Dendritic cell treated with granulocyte-macrophage colony-stimulating factor and Interleukin-4, amounts not matched to agents 40 ng/mL and 50 ng/mL, for 4 days (primary cell): Measurements from ENCODE around the gene SLMAP.
"Not testable (repeated sequence)": the region's sequence is repeated elsewhere in the genome, so short reads cannot be mapped to it uniquely, and the experiment has no call there.

Experiments used
- H3K27ac Mint-ChIP-seq: one replicate; pipeline ENCODE4 v1.8.0; 2022; ENCODE audit warnings: mild to moderate bottlenecking, mixed read lengths
- H3K27me3 Mint-ChIP-seq: one replicate; pipeline ENCODE4 v1.8.0; 2022; ENCODE audit warnings: mild to moderate bottlenecking, mixed read lengths
- H3K36me3 Mint-ChIP-seq: one replicate; pipeline ENCODE4 v1.8.0; 2022; ENCODE audit warnings: low read depth, mixed read lengths
- H3K4me1 Mint-ChIP-seq: one replicate; pipeline ENCODE4 v1.8.0; 2022; ENCODE audit warnings: low read depth, mixed read lengths
- H3K4me3 Mint-ChIP-seq: one replicate; pipeline ENCODE4 v1.8.0; 2022; ENCODE audit warnings: mild to moderate bottlenecking, moderate library complexity, mixed read lengths
- H3K9me3 Mint-ChIP-seq: one replicate; pipeline ENCODE4 v1.8.0; 2022; ENCODE audit warnings: mixed read lengths
- intact Hi-C: fragments of 100-400 bp; cut with micrococcal nuclease; formaldehyde crosslinking; loops from one replicate; pipeline ENCODE4 v1.15.0; 2022

SLMAP gene

GRCh38 chr3:57884436-57884835 is 128.3 kb downstream of the SLMAP start:
- H3K27me3 Mint-ChIP-seq, H3K4me1 Mint-ChIP-seq, H3K4me3 Mint-ChIP-seq, H3K9me3 Mint-ChIP-seq, intact Hi-C loops, H3K27ac Mint-ChIP-seq: not testable (repeated sequence)
- peaks cover 37% of the 10 kb centered on the region for H3K36me3 Mint-ChIP-seq

GRCh38 chr3:57889807-57890206 is 133.7 kb downstream of the SLMAP start:
- no peaks in the 10 kb centered on the region for H3K9me3 Mint-ChIP-seq
- intact Hi-C loops: no loop called here
- no peaks in the 10 kb centered on the region for H3K27me3 Mint-ChIP-seq
- no peak overlapping the region for H3K4me3 Mint-ChIP-seq
- peaks cover 43% of the 10 kb centered on the region for H3K36me3 Mint-ChIP-seq
- H3K4me1 Mint-ChIP-seq: no peaks in the 10 kb centered on the region
- no peak overlapping the region for H3K27ac Mint-ChIP-seq

GRCh38 chr3:57890874-57891273 is 134.8 kb downstream of the SLMAP start:
- intact Hi-C loops: no loop called here
- Mint-ChIP-seq H3K9me3 (no peaks in the 10 kb centered on the region), H3K36me3 (peaks cover 34% of the 10 kb centered on the region), H3K27ac (no peak overlapping the region), H3K4me3 (no peak overlapping the region), H3K4me1 (no peaks in the 10 kb centered on the region), H3K27me3 (no peaks in the 10 kb centered on the region)

- H3K27me3 Mint-ChIP-seq: no peaks in the 10 kb centered on the region
- no peak overlapping the region for H3K4me3 Mint-ChIP-seq
- intact Hi-C loops: no loop called here
- H3K4me1 Mint-ChIP-seq: no peaks in the 10 kb centered on the region
- no peaks in the 10 kb centered on the region for H3K9me3 Mint-ChIP-seq
- H3K36me3 Mint-ChIP-seq: peaks cover 35% of the 10 kb centered on the region
- H3K27ac Mint-ChIP-seq: no peak overlapping the region
Observed at GRCh38 chr3:57892423-57892822, 136.3 kb downstream of the SLMAP start.

GRCh38 chr3:57893156-57893555 is 137.0 kb downstream of the SLMAP start:
- no peak overlapping the region for H3K4me3 Mint-ChIP-seq
- H3K27me3 Mint-ChIP-seq: no peaks in the 10 kb centered on the region
- H3K36me3 Mint-ChIP-seq: peaks cover 39% of the 10 kb centered on the region
- no peak overlapping the region for H3K27ac Mint-ChIP-seq
- intact Hi-C loops: no loop called here
- no peaks in the 10 kb centered on the region for H3K9me3 Mint-ChIP-seq
- H3K4me1 Mint-ChIP-seq: no peaks in the 10 kb centered on the region

- intact Hi-C loops: no loop called here
- Mint-ChIP-seq H3K27me3 (no peaks in the 10 kb centered on the region), H3K36me3 (peaks cover 42% of the 10 kb centered on the region), H3K27ac (no peak overlapping the region), H3K9me3 (no peaks in the 10 kb centered on the region), H3K4me1 (no peaks in the 10 kb centered on the region), H3K4me3 (no peak overlapping the region)
Observed at GRCh38 chr3:57893668-57894067, 137.6 kb downstream of the SLMAP start.

- Mint-ChIP-seq H3K27ac (no peak overlapping the region), H3K27me3 (no peaks in the 10 kb centered on the region), H3K4me3 (no peak overlapping the region), H3K4me1 (no peaks in the 10 kb centered on the region), H3K36me3 (peaks cover 55% of the 10 kb centered on the region), H3K9me3 (no peaks in the 10 kb centered on the region)
- intact Hi-C loops: no loop called here
Observed at GRCh38 chr3:57896031-57896430, 139.9 kb downstream of the SLMAP start.

- H3K27me3 Mint-ChIP-seq: no peaks in the 10 kb centered on the region
Observed at GRCh38 chr3:57896691-57897090, 140.6 kb downstream of the SLMAP start.

GRCh38 chr3:57900786-57901185 is 144.7 kb downstream of the SLMAP start:
- no peak overlapping the region for H3K27ac Mint-ChIP-seq
- no peak overlapping the region for H3K4me3 Mint-ChIP-seq
- H3K4me1 Mint-ChIP-seq: no peaks in the 10 kb centered on the region
- no peaks in the 10 kb centered on the region for H3K27me3 Mint-ChIP-seq
- no peaks in the 10 kb centered on the region for H3K9me3 Mint-ChIP-seq
- intact Hi-C loops: no loop called here
- peaks cover 74% of the 10 kb centered on the region for H3K36me3 Mint-ChIP-seq

More at GRCh38 chr3:57896691-57897090, 140.6 kb downstream of the SLMAP start:
- Mint-ChIP-seq H3K27ac (no peak overlapping the region), H3K4me3 (no peak overlapping the region), H3K9me3 (no peaks in the 10 kb centered on the region), H3K4me1 (no peaks in the 10 kb centered on the region), H3K36me3 (peaks cover 57% of the 10 kb centered on the region)
- intact Hi-C loops: no loop called here

- Mint-ChIP-seq H3K27me3 (no peaks in the 10 kb centered on the region), H3K27ac (no peak overlapping the region), H3K4me1 (no peaks in the 10 kb centered on the region), H3K4me3 (no peak overlapping the region), H3K36me3 (peaks cover 67% of the 10 kb centered on the region), H3K9me3 (no peaks in the 10 kb centered on the region)
- intact Hi-C loops: no loop called here
Observed at GRCh38 chr3:57903124-57903890, 147.2 kb downstream of the SLMAP start.

GRCh38 chr3:57910990-57911389 is 154.9 kb downstream of the SLMAP start:
- Mint-ChIP-seq H3K27me3 (no peaks in the 10 kb centered on the region), H3K4me3 (no peak overlapping the region), H3K27ac (no peak overlapping the region), H3K9me3 (no peaks in the 10 kb centered on the region), H3K4me1 (no peaks in the 10 kb centered on the region), H3K36me3 (peaks cover 62% of the 10 kb centered on the region)
- intact Hi-C loops: no loop called here

GRCh38 chr3:57911593-57911992 is 155.5 kb downstream of the SLMAP start:
- Mint-ChIP-seq H3K36me3 (peaks cover 66% of the 10 kb centered on the region), H3K27ac (no peak overlapping the region), H3K27me3 (no peaks in the 10 kb centered on the region), H3K9me3 (no peaks in the 10 kb centered on the region), H3K4me3 (no peak overlapping the region), H3K4me1 (no peaks in the 10 kb centered on the region)
- intact Hi-C loops: no loop called here

GRCh38 chr3:57917601-57918000 is 161.5 kb downstream of the SLMAP start:
- H3K4me3 Mint-ChIP-seq: no peak overlapping the region
- intact Hi-C loops: no loop called here
- no peaks in the 10 kb centered on the region for H3K27me3 Mint-ChIP-seq
- no peak overlapping the region for H3K27ac Mint-ChIP-seq
- H3K9me3 Mint-ChIP-seq: no peaks in the 10 kb centered on the region
- H3K4me1 Mint-ChIP-seq: no peaks in the 10 kb centered on the region
- peaks cover 80% of the 10 kb centered on the region for H3K36me3 Mint-ChIP-seq

- no peaks in the 10 kb centered on the region for H3K9me3 Mint-ChIP-seq
- no peaks in the 10 kb centered on the region for H3K4me1 Mint-ChIP-seq
- no peak overlapping the region for H3K4me3 Mint-ChIP-seq
- peaks cover 84% of the 10 kb centered on the region for H3K36me3 Mint-ChIP-seq
- H3K27ac Mint-ChIP-seq: no peak overlapping the region
- H3K27me3 Mint-ChIP-seq: no peaks in the 10 kb centered on the region
- intact Hi-C loops: no loop called here
Observed at GRCh38 chr3:57918123-57918837, 162.2 kb downstream of the SLMAP start.
